HepG2 (cell line): Measurements from ENCODE around the gene MOCS1. TPM values are rescaled to one million over a fixed set of nuclear protein-coding genes. Genes with fewer than 3 reads are reported as not detected.
"Not testable (repeated sequence)": the region's sequence is repeated elsewhere in the genome, so short reads cannot be mapped to it uniquely, and the experiment has no call there.

Experiments
- ATAC-seq: fragments of 200-7000 bp; cut with Tn5 transposase; 3 replicates; pipeline ENCODE4 v1.9.1; 2020; ENCODE audit warnings: mild to moderate bottlenecking, moderate library complexity
- BruUV-seq: library from RNA; stranded (reverse); fragments of 400-500 nt; replicated peaks from 2 replicates; lab custom pipeline; 2021; lab: Mats Ljungman, UMichigan
- CTCF ChIA-PET: fragments of 300-600 bp; formaldehyde crosslinking; extraction: SDS; loops from one replicate; lab custom pipeline; 2021; ENCODE audit warnings: low total read pairs, inconsistent platforms, low intra/inter-chr PET ratio; lab: Yijun Ruan, JAX
- POLR2A ChIA-PET: fragments of 350-600 bp; sonication (Branson Sonifier 250); formaldehyde crosslinking; loops from one replicate; lab custom pipeline; 2020; ENCODE audit warnings: antibody characterized with exemption, inconsistent platforms; lab: Yijun Ruan, JAX
- DNase-seq: peaks from one replicate; pipeline ENCODE4 v3.0.0-alpha.2; 2015; ENCODE audit warnings: low spot score
- FAIRE-seq: peaks from 3 replicates; lab custom pipeline; 2011; peaks lifted over from hg19 to GRCh38; lab: Jason Lieb, UNC
- H2AFZ ChIP-seq: one replicate; pipeline ENCODE4 v1.6.1; 2011; ENCODE audit warnings: low read length, inconsistent platforms
- H3K27ac ChIP-seq: fragments of 300-600 bp; 3 replicates; pipeline ENCODE4 v1.8.0; 2011; ENCODE audit warnings: mixed run types, mild to moderate bottlenecking, mixed read lengths, low read length, inconsistent platforms; ENCODE audit not compliant: insufficient read depth; ENCODE audit errors: extremely low read length
- H3K27me3 ChIP-seq, 2 experiments: fragments of 200-600 bp in 1 of 2; 2 replicates in 1 of 2; 3 replicates in 1 of 2; pipeline versions ENCODE4 v1.6.0 to v1.8.0; 2011; ENCODE audit warnings: low read length in 2 of 2, mild to moderate bottlenecking in 2 of 2, moderate library complexity in 2 of 2, inconsistent platforms in 1 of 2; ENCODE audit not compliant: insufficient read depth in 2 of 2, control insufficient read depth in 1 of 2
- H3K36me3 ChIP-seq, 2 experiments: fragments of 200-600 bp in 1 of 2; replicated peaks in 1 of 2; 2 replicates in 1 of 2; 3 replicates in 1 of 2; pipeline versions ENCODE4 v1.5.1 to v1.8.0; 2011; ENCODE audit warnings: low read length in 2 of 2, inconsistent platforms in 1 of 2; ENCODE audit not compliant: insufficient read depth in 2 of 2, control insufficient read depth in 1 of 2
- H3K4me1 ChIP-seq: 2 replicates; pipeline ENCODE4 v1.5.1; 2012; ENCODE audit warnings: low read length, inconsistent platforms; ENCODE audit not compliant: insufficient read depth
- H3K4me2 ChIP-seq: 2 replicates; pipeline ENCODE4 v1.6.0; 2011; ENCODE audit warnings: low read depth, low read length, inconsistent platforms
- H3K4me3 ChIP-seq, 3 experiments: fragments of 200-600 bp in 1 of 3; sonication (generic), shearing (Covaris generic) in 1 of 3; replicated peaks in 1 of 3; 2 replicates each; pipeline ENCODE4 v1.5.1; 2011 to 2016; ENCODE audit warnings: low read length in 3 of 3, inconsistent platforms in 2 of 3, low read depth in 2 of 3, mild to moderate bottlenecking in 2 of 3, control low read depth in 1 of 3, mixed read lengths in 1 of 3; ENCODE audit not compliant: insufficient read depth in 1 of 3
- H3K79me2 ChIP-seq: one replicate; pipeline ENCODE4 v1.6.1; 2011; ENCODE audit warnings: low read length, inconsistent platforms; ENCODE audit not compliant: insufficient read depth
- H3K9ac ChIP-seq: 2 replicates; pipeline ENCODE4 v1.6.0; 2011; ENCODE audit warnings: mild to moderate bottlenecking, low read depth, low read length, inconsistent platforms; ENCODE audit not compliant: insufficient read depth
- H3K9me3 ChIP-seq: 2 replicates; pipeline ENCODE4 v1.5.1; 2012; ENCODE audit warnings: mild to moderate bottlenecking, low read length
- H4K20me1 ChIP-seq: 2 replicates; pipeline ENCODE4 v1.6.0; 2011; ENCODE audit warnings: inconsistent platforms, mild to moderate bottlenecking, low read length, moderate library complexity; ENCODE audit not compliant: insufficient read depth
- ATAD3A ChIP-seq: sonication (generic); formaldehyde crosslinking; IDR thresholded peaks from 2 replicates; pipeline ENCODE4 v1.4.0; 2020; ENCODE audit warnings: missing genetic modification reagents
- KLF16 ChIP-seq, 2 experiments: sonication (generic) in 1 of 2; formaldehyde crosslinking in 1 of 2; IDR thresholded peaks; 2 replicates each; pipeline versions ENCODE4 v1.6.1 to v1.8.0; 2016 to 2023; ENCODE audit warnings: missing genetic modification reagents in 2 of 2, missing compliant biosample characterization in 1 of 2
- MZF1 ChIP-seq: sonication (generic); formaldehyde crosslinking; IDR thresholded peaks from 2 replicates; pipeline ENCODE4 v1.8.1; 2023; ENCODE audit warnings: mild to moderate bottlenecking, missing genetic modification reagents, borderline replicate concordance
- POLR2G ChIP-seq: fragments of 200-400 bp; formaldehyde crosslinking; IDR thresholded peaks from 2 replicates; pipeline ENCODE4 v1.6.1; 2018; ENCODE audit warnings: mild to moderate bottlenecking, low read depth, low read length, moderate library complexity
- RBM39 ChIP-seq: fragments of 200-400 bp; formaldehyde crosslinking; IDR thresholded peaks from one replicate; pipeline ENCODE4 v1.6.1; 2018; ENCODE audit warnings: antibody characterized with exemption, mild to moderate bottlenecking, low read depth, low read length; ENCODE audit not compliant: poor library complexity, severe bottlenecking
- ZFP37 ChIP-seq: sonication (generic); formaldehyde crosslinking; IDR thresholded peaks from 2 replicates; pipeline ENCODE4 v1.4.0; 2020; ENCODE audit warnings: missing genetic modification reagents, borderline replicate concordance
- ZNF253 ChIP-seq: sonication (generic); formaldehyde crosslinking; IDR thresholded peaks from 2 replicates; pipeline ENCODE4 v1.8.0; 2022; ENCODE audit warnings: mild to moderate bottlenecking, missing genetic modification reagents, borderline replicate concordance
- ZNF33A ChIP-seq: sonication (generic); formaldehyde crosslinking; IDR thresholded peaks from 2 replicates; pipeline ENCODE4 v1.5.1; 2020; ENCODE audit warnings: missing genetic modification reagents, mild to moderate bottlenecking, moderate library complexity, borderline replicate concordance
- WGBS: methylation state at CpG from one replicate; pipeline ENCODE4 v1.1.6; 2017; ENCODE audit warnings: low lambda C conversion rate; 5-methylcytosine and 5-hydroxymethylcytosine counted together
- in situ Hi-C: cut with HindIII; loops from 2 replicates; pipeline ENCODE4 v1.10.0; 2017; ENCODE audit warnings: low pct_unique_long_range_greater_than_20kb; ENCODE audit not compliant: extremely low pct_ligation_motif_present
- intact Hi-C: fragments of 100-400 bp; cut with micrococcal nuclease; formaldehyde crosslinking; loops from one replicate; pipeline ENCODE4 v1.10.0; 2022; ENCODE audit not compliant: unreplicated experiment
- polyA plus RNA-seq, 8 experiments: library from polyadenylated mRNA; depleted of rRNA in 3 of 8; stranded (reverse) in 7 of 8; unstranded in 1 of 8; fragments of >200 nt; fragmentation: Illumina TruSeq in 4 of 8; extraction: Trizol in 4 of 8; gene quantifications; 2 replicates each; pipeline versions ENCODE4 v1.2.1 to v1.2.3, GENCODE V29; 2011 to 2016; ENCODE audit warnings: low read depth in 4 of 8, missing spikeins in 1 of 8, mixed read lengths in 1 of 8; ENCODE audit not compliant: insufficient read depth in 1 of 8
- total RNA-seq, 5 experiments: library from RNA; depleted of rRNA; stranded (reverse); fragments of >200 nt; fragmentation: Illumina TruSeq; extraction: Trizol; gene quantifications; 2 replicates each; pipeline ENCODE4 v1.2.3, GENCODE V29; 2016; ENCODE audit warnings: low read depth in 1 of 5

The MOCS1 gene
- total and polyA plus RNA-seq, 2 of the 13 experiments (the other 11 are each of a cell fraction or from before 2014, with no cell fraction given), result 5.3 to 11.7 TPM

GRCh38 chr6:39973661-39974060, 39.4 kb upstream of the MOCS1 start:
- CTCF ChIA-PET, result no interaction called here
- intact Hi-C loops, result no loop called here

GRCh38 chr6:39972717-39973116, 38.5 kb upstream of the MOCS1 start:
- H3K79me2 ChIP-seq, intact Hi-C loops, H3K9me3 ChIP-seq, H4K20me1 ChIP-seq, H2AFZ ChIP-seq, H3K9ac ChIP-seq, ATAC-seq, POLR2A ChIA-PET, H3K4me2 ChIP-seq, FAIRE-seq, H3K27ac ChIP-seq, BruUV-seq, CTCF ChIA-PET, in situ Hi-C loops, H3K4me1 ChIP-seq, DNase-seq, H3K36me3 ChIP-seq, H3K27me3 ChIP-seq, H3K4me3 ChIP-seq: not testable (repeated sequence)
- WGBS, result 26% methylated on average over 1 of the region's 1 CpG

More at GRCh38 chr6:39973661-39974060, 39.4 kb upstream of the MOCS1 start:
- TF ChIP-seq ZNF33A (CRISPR knock-in tag) (no peak), ZFP37 (CRISPR knock-in tag) (no peak), POLR2G (no peak), KLF16 (CRISPR knock-in tag; IDR thresholded peaks at IDR 0.05) (no peak), MZF1 (CRISPR knock-in tag) (no peak), RBM39 (no peak), ZNF253 (CRISPR knock-in tag) (no peak), ATAD3A (CRISPR knock-in tag) (no peak)
- TF ChIP-seq, all 625 proteins: peak for 0
- DNase-seq (no peak), ATAC-seq (no peak), FAIRE-seq (no peak)
- Histone ChIP-seq H3K9ac (no peak overlapping the region), H3K9me3 (no peaks in the 10 kb centered on the region), H3K27ac (no peak overlapping the region), H4K20me1 (no peaks in the 10 kb centered on the region), H3K36me3 (no peaks in the 10 kb centered on the region), H3K4me1 (no peaks in the 10 kb centered on the region), H3K79me2 (no peaks in the 10 kb centered on the region), H2AFZ (no peak overlapping the region), H3K27me3 (no peaks in the 10 kb centered on the region), H3K4me3 (no peak overlapping the region), H3K4me2 (no peak overlapping the region)
- POLR2A ChIA-PET, result no interaction called here
- WGBS, result 5% methylated on average over 3 of the region's 3 CpGs
- no TSS peak for BruUV-seq
- in situ Hi-C loops, result no loop called here

DNA sequence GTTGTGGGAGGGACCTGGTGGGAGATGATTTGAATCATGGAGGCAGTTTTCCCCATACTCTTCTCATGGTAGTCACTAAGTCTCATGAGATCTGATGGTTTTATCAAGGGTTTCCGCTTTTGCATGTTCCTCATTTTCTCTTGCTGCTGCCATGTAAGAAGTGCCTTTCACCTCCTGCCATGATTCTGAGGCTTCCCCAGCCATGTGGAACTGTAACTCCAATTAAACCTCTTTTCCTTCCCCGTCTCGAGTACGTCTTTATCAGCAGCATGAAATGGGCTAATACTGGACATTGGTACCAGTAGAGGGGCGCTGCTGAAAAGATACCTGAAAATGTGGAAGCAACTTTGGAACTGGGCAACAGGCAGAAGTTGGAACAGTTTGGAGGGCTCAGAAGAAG, 36.9 kb upstream of the MOCS1 start:
- H3K4me1 ChIP-seq, H4K20me1 ChIP-seq, in situ Hi-C loops: not testable (repeated sequence)

More for the DNA sequence above, 36.9 kb upstream of the MOCS1 start:
- H3K27ac ChIP-seq, H2AFZ ChIP-seq, H3K9ac ChIP-seq, BruUV-seq, H3K9me3 ChIP-seq, H3K79me2 ChIP-seq, H3K4me2 ChIP-seq, FAIRE-seq, POLR2A ChIA-PET, intact Hi-C loops, ATAC-seq, H3K27me3 ChIP-seq, DNase-seq, H3K36me3 ChIP-seq, H3K4me3 ChIP-seq, CTCF ChIA-PET: not testable (repeated sequence)
- 0% methylated on average over 5 of the region's 5 CpGs for WGBS
